C1 segment of cervical spinal cord (tissue), 14 donors: ENCODE results near the gene ASIC3.
"Not testable (repeated sequence)": the region's sequence is repeated elsewhere in the genome, so short reads cannot be mapped to it uniquely, and the experiment has no call there.

Experiments
- DNase-seq, 14 donors: peaks; one replicate each; lab custom pipeline; 2025; lab: John Stamatoyannopoulos, UW

Gene ASIC3

DNA sequence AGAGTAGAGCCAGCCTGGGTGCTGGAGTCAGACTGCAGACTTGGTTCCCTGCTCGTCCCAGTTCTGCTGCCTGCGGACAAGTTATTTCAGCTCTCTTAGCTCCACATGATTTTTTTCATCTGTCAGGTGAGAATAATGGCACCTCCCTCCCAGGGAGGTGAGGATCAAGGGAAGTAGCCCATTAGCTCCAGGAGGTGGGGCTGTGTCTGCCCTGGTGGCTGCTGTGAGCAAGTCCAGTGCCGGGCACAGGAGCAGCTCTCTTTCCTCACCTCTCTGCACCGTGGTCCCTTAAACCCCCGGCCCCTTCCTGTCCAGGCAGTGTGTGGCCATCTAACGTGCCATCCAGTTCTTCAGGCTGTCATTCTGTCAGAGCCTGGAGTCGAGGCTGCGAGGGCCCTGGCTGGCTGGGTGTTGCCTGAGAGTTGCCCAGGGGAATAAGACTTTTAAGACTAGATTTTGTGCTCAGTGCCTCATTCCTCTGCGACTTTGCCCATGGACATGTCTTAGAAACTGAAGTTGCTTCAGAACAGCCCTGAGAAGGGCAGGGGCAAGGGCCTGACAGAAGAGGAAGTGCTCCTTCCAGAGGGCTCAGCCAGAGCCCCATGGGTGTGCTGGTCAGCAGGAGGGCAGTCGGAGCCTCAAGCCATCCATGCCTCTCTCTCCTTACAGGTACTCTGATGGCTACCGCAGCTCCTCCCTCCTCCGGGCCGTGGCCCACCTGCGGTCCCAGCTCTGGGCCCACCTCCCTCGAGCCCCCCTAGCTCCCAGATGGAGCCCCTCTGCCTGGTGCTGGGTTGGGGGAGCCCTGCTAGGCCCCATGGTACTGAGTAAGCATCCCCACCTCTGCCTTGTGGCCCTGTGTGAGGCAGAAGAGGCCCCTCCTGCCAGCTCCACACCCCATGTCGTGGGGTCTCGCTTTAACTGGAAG is 15.1 kb upstream of the ASIC3 start:
- DNase-seq, result no peak

DNA sequence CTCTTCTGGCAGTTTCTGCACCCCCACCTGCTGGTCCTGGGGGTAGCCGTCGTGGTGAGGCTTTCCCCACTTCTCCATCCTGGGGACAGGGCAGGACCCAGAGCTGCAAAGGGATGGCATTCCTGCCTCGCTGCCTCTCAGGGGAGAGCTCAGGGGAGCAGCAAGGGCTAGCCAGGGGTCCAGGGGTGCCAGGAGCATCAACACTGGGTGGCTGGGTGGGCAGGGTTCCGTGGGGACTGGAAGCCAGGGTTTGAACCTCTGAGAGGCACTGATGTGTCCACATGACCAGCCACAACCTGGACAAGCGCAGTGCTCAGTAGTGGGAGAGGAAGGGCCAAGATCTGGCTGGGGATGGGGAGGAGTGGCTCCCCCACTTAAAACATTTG is 14.5 kb upstream of the ASIC3 start:
- DNase-seq, result no peak

DNA sequence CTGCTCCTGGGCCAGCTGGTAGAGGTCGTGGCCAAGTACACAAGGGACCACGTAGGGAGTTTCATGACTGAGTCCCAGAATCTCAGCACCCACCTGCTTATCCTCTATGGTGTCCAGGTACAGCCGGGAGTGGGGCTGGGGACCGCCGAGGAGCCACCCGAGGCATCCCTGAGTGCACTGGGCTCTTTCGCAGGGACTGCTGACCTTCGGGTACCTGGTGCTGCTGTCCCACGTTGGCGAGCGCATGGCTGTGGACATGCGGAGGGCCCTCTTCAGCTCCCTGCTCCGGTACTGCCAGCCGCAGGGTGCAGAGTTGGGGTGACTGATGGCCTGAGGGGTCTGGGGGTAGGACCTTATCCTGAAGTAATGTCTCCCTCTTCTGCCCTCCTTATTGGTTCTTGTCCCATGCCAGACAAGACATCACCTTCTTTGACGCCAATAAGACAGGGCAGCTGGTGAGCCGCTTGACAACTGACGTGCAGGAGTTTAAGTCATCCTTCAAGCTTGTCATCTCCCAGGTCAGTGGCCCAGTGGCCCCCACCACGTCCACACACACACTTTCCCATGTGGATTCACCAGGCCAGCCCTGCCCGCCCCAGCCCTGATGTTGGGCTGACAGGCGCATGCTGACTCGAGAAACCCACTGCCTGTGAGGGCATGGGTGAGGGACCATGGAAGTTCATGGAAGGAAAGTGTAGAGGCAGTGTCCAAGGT is 13.9 kb upstream of the ASIC3 start:
- no peak for DNase-seq

DNA sequence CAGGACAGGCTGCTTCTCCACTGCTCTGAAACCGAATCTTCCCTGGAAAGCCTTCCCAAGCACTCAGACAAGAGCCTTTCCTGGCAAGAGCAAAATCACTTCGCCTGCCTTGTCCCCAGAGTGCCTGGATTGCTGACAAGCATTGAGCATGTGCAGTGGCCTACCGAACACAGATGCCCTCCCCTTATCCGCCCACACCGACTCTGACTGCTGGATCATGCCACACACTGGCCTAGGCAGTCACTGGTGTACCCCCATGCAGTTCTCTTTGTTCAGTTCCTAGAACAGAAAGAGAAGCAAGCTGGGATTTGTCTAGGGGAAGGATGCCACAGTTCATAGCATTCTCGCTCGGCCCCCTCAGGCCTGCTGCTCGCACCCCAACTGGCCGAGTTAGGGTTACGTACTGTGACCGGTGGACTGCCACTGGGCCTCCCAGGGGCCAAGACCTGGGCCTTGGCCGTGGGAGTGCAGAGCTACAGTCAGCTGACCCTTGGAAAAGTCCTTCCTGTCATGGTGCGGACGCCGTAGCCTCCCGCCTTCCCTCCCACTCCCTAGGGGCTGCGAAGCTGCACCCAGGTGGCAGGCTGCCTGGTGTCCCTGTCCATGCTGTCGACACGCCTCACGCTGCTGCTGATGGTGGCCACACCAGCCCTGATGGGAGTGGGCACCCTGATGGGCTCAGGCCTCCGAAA is 13.2 kb upstream of the ASIC3 start:
- DNase-seq, result no peak

DNA sequence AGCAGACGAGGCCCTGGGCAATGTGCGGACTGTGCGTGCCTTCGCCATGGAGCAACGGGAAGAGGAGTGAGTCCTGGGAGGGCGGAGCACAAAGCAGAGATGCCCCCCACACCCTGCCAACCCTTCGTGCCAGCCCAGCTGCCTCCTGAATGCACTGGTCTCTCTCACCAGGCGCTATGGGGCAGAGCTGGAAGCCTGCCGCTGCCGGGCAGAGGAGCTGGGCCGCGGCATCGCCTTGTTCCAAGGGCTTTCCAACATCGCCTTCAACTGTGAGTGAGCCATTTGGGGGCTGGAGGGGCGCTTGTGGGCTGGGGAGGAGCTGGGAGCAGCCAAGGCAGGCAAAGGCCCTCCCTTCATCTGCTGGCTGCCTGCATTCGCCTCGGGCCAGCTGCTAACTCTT is 12.4 kb upstream of the ASIC3 start:
- peak in 2 of 14 donors; percentile 14 to 40 for DNase-seq

DNA sequence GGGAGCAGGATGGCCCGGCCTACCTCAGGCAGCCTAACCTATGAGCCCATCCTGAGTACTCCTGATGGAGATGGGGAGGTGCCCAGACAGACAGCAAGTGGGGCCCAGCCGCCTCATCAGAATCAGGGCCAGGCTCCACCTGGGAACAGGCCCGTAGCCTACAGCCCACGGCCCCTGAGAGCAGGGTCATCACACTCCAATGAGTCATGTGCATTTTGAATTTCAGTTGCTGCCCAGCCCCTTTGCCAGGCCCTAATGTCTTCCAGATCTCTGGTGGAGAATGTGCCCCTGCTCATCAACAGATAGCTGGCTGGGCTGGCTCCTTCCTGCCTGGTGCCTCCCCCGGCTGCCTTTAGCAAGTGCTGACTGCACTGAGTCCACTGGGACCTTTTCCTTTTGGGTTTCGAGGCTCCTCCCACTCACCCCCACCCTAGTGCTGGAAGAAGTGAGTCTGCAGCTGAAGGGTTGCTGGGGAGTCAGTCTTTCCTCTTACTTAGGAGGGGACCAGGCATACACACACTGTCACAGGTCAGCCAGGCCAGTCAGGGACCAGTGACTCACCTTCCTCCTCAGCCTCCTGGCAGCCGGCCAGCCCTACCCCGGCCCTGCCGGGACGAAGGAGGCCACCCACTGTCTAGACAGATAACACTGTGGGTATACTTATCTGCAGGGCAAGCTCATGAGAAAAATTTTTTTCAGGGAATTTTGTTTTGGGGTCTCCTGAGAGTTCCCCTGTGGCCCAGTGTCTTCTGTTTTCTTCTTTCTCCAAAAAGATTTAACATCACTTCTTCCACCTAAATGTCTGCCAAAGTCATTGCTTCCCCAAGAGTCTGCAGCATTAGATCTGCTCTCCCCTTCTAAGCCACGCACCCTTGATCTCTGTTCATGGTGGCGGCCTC is 9.1 kb upstream of the ASIC3 start:
- DNase-seq, result peak in 2 of 14 donors; percentile 27 to 34

DNA sequence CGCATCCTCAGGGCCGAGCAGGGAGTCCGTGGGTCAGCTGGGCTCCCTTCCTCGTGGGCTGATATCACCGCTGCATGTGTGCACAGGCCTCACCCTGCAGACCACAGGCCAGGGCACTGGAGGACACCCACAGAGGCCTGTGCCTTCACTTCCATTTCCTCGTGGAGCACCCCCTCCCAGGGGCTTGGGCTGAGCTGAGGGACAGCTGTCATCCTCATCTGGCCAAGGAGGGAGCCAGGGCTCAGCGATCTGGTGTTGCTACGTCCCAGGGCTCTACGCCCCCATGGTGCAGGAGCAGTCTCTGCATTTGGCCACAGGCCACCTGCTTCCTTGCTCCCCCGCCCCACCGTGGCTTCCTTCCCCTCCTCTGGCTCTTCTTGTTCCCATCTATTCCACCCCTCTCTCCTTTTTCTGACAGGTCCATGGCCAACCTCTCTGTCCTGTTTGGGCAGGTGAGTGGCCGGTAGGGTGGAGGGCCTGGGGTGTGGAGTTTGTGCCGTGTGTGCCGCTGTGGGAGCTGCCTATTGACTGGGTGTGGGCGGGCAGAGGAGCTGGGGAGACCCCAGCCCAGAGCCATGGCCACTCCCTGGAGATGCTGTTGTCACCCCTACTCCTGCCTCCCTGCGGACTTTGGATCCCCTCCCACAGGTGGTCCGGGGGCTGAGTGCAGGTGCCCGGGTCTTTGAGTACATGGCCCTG is 8.3 kb upstream of the ASIC3 start:
- DNase-seq, result no peak

DNA sequence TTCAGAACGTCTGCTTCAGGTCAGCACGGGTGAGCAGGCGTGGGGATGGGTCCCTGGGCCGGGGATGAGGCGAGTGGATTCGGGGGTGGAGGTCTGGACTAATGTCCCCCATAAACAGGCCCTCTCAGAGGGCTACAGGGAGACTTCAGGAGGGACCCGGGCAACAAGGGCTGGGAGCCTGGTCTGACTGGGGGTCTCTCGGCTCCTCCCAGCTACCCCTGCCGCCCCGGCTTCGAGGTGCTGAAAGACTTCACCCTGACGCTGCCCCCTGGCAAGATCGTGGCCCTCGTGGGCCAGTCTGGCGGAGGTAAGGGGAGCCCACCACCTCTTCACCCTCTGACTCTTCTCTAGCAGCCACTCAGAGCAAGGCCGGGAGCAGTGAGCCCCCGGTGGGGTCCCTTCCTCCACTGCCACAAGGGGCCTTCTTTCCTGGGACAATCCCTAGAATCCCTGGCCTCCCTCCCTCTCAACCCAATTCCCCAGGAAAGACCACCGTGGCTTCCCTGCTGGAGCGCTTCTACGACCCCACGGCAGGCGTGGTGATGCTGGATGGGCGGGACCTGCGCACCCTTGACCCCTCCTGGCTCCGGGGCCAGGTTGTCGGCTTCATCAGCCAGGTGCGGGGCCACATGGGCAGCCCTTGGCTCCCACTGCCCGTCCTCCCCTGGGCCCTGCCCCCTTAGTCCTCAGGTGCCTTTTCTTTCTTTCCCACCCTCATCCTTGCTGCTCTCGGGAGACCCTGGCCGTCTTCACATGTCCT is 7.5 kb upstream of the ASIC3 start:
- DNase-seq, result no peak

DNA sequence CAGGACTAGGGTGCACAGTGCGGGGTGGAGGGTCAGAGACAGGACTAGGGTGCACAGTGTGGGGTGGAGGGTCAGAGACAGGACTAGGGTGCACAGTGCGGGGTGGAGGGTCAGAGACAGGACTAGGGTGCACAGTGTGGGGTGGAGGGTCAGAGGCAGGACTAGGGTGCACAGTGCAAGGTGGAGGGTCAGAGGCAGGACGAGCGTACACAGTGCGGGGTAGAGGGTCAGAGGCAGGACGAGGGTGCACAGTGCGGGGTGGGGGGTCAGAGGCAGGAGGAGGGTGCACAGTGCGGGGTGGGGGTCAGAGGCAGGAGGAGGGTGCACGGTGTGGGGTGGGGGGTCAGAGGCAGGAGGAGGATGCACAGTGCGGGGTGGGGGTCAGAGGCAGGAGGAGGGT is 4.9 kb upstream of the ASIC3 start:
- DNase-seq, result not testable (repeated sequence)

DNA sequence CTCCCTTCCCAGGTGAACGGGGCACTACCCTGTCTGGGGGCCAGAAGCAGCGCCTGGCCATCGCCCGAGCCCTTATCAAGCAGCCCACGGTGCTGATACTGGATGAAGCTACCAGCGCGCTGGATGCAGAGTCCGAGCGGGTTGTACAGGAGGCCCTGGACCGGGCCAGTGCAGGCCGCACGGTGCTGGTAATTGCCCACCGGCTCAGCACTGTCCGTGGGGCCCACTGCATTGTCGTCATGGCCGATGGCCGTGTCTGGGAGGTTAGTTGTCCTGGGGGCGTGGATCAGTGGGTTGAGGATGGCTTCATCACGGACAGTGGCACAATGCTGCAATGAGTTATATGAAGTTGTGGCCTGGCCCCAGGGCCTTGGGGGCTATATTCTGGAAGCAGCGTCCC is 4.4 kb upstream of the ASIC3 start:
- DNase-seq, result no peak

DNA sequence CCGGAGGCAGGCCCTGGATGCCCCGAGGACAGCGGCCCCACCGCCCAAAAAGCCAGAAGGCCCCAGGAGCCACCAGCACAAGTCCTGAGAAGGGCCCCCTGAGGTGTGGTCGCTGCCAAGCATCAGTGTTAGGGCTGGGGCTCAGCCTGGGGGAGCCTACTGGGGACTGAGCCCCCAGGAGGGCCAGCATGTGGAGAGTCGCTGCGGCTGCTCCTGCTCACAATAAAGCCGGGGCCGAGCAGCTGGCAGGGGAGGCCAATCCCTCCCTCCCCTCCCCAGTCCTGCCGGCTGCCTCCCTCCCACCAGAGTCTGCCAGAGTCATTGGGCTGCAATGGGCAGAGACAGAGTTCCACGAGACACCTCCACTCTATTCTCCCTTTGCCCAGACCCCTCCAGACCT is 3.1 kb upstream of the ASIC3 start:
- DNase-seq, result no peak

DNA sequence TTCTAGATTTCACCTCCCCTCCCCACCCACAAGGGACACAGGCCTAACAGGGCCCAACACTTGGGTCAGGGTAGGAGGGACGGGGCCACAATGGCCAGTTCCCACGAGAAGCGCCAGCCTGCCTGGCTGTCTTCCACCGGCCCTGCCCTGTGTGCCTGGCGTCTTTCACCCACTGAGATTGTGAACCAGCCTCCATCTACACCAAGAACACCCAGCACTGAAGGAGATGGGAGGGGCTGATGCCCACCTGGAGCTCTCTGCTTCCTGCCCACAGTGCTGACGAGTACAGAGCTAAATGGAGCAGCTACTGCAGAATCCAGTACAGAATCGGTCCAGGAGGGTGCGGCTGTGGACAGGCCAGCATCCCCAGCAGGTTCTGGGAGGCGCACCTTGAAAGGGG is 2.4 kb upstream of the ASIC3 start:
- no peak for DNase-seq

DNA sequence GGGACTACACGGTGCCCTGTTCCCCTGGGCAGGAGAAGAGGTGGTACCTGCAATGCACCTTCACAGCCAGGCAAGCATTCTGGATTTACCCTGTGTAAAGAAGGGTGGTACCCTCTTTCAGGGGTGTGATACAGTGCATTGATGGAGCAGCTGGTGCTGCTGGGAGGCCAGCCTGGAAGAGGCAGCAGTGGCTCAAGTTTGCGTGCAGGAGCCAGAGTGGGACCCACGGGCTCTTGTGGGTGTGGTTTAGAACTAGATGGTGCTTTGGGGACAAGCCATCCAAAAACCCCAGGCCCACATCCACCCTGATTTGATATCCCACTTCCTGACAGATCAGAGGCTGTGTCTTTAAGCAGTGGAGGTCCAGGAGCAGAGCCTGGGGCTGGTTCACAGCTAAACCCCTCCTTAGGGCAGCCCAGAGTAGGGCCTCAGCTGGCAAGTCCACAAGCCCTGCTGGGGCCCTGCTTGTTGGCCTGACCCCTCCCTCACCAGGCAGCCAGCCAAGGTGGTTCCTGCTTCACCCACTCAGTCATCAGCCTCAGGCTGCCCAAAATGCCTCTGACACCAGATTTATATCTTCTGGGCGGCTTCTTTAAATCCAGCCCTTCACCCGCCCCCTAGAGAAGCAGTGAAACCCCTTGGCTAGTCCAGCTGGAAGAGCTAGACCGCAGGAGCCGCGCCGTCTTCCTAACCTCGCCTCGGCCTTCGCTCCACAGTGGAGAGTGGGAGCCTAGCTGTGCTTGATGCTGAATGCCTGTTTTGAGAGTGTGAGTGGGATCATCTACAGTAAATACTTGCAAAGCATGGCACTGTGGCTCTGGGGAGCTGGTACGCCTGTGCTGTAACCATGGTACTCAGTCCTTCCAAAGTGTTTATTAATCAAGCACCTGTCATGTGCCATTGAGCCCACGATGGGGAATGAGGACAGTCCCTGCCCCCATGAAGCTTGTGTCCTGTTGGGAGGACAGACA is 1.4 kb upstream of the ASIC3 start:
- DNase-seq, result peak in 2 of 14 donors; percentile 33 to 42

DNA sequence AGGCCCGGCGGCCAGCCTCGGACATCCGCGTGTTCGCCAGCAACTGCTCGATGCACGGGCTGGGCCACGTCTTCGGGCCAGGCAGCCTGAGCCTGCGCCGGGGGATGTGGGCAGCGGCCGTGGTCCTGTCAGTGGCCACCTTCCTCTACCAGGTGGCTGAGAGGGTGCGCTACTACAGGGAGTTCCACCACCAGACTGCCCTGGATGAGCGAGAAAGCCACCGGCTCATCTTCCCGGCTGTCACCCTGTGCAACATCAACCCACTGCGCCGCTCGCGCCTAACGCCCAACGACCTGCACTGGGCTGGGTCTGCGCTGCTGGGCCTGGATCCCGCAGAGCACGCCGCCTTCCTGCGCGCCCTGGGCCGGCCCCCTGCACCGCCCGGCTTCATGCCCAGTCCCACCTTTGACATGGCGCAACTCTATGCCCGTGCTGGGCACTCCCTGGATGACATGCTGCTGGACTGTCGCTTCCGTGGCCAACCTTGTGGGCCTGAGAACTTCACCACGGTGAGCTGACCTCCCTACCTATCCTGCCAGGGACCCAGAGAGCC is 656 bp downstream of the ASIC3 start:
- DNase-seq, result no peak

DNA sequence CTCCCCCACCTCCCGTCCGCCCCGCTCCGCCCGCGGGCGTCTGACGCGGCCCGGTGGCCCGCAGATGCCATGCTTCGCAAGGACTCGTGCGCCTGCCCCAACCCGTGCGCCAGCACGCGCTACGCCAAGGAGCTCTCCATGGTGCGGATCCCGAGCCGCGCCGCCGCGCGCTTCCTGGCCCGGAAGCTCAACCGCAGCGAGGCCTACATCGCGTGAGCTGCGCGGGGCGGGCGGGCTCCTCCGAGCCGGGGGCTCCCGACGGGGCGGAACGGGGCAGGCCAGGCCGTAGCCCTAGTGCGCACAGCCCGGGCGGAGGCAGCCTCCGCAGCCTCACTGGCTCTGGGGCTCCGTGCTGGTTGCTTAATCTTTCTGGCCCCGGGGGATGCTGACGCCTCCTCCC is 2.8 kb downstream of the ASIC3 start:
- peak in 1 of 14 donors; percentile 26 for DNase-seq

DNA sequence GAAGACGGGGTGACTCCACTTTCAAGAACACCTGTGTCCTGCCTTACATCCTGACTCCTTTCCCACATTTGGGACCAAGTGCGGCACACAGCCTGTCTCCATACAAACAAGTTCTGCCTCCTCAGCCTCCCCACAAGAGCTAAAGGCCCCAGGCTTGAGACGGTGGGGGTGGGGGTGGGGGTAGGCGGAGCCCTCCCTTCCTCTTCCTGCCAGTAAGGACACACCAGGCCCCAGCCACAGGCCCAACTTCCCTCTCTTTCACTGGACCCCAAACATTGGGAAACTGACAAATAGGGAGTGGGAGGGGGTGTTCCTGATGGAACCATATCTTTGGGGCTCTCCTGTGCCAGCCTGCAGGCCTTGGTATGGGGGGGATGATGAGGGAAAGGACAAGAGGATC is 4.8 kb downstream of the ASIC3 start:
- no peak for DNase-seq

DNA sequence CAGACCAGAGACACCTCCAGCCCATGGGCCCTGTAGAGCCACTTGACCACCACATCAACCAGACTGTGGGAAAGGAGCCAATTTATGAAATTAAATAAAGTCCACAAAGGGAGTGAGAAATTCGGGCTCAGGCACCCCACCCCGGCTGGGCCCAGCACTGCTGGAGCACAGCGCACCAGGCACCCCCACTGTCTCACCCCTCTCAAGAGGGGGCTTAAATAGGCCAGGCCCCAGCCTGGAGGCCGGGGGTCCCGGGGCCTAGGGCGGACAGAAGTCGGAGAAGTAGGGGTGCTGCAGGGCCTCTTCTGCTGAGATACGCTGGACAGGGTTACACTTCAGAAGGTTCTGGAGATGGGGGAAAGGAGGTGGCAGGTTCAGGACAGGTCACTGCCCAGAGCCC is 5.4 kb downstream of the ASIC3 start:
- no peak for DNase-seq

DNA sequence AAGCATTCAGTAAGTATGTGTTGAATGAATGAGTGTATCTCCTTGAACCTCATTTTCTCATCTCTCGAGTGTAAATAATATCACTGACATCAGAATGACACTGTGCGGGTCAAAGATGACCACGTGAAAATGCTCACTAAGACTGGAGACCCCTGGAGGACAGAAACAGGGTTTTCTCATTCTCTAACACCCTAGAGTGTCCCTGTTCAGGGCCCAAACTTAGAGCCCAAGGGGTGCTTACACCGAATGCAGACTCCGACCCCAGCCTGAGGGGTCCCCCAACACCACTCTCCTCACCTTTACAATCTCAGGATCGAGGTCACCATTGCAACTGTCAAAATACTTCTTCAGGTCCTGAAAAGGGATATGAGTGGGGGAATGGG is 7.9 kb downstream of the ASIC3 start:
- DNase-seq, result no peak
